GM12801 (cell line): Measurements from ENCODE around the gene CEND1.

Experiments used
- CTCF ChIP-seq: IDR thresholded peaks from one replicate; pipeline ENCODE4 v1.5.1; 2011; ENCODE audit warnings: control low read depth; ENCODE audit not compliant: insufficient read length; ENCODE audit errors: extremely low read depth

The CEND1 gene

DNA sequence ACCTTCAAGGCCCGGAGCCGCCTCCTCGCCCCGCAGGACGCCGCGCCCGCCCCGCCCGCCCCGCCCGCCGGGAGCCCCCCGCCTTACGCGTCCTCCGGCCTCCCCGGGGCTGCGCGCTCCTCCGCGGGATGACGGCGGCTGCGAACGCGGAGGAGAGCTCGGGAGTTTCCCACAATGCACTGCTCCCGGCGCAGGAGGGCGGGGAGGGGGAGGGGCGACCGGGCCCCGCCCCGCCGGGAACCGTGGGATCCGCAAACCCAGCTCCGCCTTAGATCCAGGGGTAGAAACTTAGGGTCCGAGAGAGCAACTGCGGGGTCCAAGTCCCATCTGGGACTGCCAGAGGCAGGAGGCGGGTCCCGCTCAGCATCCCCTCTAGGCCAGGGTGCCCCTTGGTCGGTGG is at the start of gene CEND1:
Gene CEND1 (minus strand): TSS at position 148 of the 400 bp plus-strand sequence. CDS start 1,514 bp downstream, outside the sequence.
- no peak for TF ChIP-seq CTCF

GRCh38 chr11:839280-839623 is 49.4 kb upstream of the CEND1 start:
- TF ChIP-seq CTCF: no peak

DNA sequence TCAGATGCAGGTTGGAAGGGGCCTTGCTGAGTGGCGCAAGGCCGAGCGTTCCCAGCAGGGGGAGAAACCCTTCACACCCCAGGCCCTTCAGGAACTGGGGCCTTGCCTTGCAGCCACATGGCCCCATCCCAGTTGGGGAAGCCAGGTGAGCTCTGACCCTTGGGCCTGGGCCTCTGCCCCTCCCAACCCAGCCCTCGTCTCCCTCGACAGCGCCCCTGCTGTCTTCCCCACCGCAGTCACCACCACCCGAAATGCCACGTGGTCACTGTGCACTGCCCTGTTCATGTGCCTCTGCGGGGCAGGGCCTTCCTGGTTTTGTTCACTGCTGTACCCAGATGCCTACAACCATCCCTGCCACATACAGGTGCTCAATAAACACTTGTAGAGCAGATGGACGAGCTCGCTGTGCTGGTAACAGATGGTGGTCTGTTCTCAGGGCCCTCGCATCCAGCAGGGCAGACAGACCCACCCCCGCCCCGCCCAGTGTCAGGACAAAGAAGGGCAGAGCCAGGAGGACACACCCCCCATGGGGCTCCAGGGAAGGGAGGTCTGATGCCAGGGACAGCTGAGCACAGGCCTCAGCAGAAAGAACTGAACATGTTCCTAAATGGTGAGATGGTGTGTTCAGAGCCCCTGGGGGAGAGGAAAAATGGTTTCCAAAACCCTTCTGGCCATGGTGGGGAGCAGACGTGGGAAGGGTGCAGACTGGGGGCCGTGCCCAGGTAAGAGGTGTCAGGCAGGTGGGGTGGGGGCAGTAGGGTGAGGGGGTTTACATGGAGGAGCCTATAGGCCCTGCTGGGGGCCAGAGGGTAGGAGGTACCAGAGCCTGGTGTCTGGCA is 48.8 kb upstream of the CEND1 start:
- no peak for TF ChIP-seq CTCF

GRCh38 chr11:837990-838307 is 48.1 kb upstream of the CEND1 start:
- TF ChIP-seq CTCF: no peak

DNA sequence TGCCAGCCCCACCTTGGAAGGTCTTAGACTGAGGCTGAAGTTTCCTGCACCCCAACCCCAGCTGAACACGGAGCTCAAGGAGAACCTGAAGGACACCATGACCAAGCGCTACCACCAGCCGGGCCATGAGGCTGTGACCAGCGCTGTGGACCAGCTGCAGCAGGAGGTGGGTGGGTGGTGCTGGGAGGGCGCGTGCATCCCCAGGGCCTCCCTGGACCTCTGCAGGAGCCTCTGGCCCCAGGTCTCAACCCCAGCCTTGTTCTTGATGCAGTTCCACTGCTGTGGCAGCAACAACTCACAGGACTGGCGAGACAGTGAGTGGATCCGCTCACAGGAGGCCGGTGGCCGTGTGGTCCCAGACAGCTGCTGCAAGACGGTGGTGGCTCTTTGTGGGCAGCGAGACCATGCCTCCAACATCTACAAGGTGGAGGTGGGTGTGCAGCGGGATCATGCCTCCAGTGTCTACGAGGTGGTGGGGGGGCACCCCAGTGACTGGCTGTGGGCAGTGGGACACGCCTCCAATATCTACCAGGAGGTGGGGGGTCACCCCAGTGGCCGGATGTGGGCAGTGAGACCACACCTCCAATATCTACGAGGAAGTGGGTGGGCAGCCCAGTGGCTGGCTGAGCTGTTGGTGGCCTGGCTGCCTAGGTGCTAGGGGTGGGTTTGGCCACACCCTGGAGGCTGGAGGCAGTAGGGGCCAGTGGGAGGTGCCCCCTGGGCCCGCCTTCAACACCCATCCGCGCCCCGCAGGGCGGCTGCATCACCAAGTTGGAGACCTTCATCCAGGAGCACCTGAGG is 47.5 kb upstream of the CEND1 start:
- TF ChIP-seq CTCF: no peak

DNA sequence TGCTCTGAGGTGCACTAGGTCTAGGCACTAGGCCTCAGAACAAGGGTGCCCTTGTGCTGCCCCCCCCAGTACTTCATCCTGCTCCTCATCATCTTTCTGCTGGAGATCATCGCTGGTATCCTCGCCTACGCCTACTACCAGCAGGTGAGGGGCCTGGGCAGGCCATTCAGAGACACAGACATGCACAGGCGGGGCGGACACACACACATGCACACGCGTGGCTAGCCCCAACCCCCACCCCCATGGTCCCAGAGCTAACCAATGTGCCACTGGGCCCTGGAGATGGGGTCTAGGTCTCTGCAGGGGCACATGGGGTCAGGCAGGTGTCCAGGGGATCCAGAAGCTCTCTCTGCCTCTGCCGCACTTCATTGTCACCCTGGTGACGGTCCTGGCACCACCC is 46.8 kb upstream of the CEND1 start:
- TF ChIP-seq CTCF: no peak

GRCh38 chr11:836274-836673 is 46.4 kb upstream of the CEND1 start:
- no peak for TF ChIP-seq CTCF
